Activated effector memory CD4-positive, alpha-beta T cell treated with anti-CD3 and anti-CD28 coated beads, Interleukin-2, amount 50 U/mL, for 16 hours (primary cell): ENCODE measurements around the gene ACRBP.
"Not testable (repeated sequence)": the region's sequence is repeated elsewhere in the genome, so short reads cannot be mapped to it uniquely, and the experiment has no call there.

Experiments
- DNase-seq: peaks from one replicate; pipeline ENCODE4 v3.0.0-alpha.2; 2020

The ACRBP gene

DNA sequence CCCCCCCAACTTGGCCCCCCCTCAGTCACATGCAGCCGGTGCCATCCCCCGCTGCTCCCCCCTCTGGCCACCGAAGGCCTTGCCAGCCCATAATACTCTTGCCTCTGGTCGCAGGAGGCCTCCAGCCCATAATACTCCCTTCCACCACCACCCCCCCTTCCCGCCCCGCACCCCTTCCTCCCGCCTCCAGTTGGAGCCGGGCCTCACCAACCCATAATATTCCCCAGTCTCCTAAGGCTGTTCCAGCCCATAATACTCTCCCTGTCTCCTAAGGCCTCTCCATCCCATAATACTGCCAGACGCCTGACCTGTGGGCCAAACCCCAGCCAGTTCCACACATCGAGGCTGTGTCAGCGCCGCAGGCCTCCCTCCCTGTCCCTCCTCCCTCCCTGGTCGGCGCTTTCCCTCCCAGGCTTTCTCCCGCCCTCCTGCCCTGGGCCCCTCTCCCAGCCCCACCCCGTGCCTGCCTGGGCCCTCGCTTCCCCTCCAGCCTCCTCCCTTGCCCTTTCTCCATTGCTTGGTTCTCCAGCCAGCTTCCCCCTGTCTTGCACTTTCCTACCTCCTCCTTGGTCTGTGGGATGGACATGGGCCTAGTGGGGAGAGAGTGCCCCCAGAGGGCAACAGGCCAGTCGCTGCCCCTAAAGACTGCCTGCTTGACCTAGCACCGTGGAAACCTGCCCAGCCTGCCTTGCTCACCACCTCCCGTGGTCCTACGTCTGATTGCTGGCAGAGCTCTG lies 33.3 kb downstream of the ACRBP start:
- peak; percentile 67 for DNase-seq

DNA sequence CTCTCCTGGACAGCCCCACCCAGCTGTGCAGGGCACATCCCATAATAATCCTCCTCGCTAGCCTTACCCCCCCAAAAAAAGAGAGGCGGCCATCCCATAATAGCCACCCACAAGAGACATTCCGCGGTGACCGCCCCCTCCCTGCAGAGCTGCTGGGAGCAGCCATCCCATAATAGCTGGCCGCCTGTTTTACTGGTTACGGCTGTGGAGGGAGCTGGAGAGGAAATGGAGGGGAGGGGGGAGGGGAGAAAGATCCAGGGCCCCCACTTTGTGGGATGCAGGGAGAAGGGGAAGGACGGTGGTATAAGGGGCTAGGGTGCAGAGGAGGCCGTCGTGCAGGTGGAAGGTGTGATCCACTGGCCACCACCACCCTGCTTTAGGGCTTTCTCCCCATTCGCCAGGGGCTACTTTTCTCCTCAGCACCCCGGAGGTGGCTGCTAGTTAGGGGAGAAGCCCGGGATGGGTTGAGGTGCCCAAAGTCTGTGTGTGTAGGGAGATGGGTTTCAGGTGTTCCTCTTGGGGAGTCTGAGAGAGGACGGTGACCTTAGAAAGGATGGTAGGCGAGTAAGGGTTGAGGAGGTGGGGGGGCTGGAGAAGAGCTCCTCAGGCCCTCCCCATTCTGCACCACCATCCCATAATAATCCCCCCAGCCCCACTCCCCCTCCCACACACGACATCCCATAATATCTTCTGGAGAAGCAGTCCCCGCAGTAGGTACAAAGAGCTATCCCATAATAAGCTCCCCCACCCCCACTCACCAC lies 34.0 kb downstream of the ACRBP start:
- no peak for DNase-seq

DNA sequence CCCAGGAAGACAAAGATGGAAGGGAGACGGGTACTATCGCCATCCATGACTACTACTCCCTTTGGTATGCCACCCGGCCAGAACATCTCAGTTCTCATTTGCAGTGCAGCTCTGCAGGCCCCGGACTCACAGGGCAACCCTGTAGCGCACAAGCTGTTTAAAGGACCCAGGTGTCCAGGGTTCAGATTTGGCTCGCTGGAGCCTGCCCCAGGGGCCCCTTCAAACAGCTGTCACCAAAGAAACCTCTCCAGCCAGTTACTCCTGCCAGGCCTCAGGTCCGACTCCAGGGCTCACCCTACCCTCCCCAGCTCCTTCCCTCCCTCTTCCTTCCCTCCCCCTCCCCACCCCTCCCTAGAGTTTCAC lies 34.6 kb downstream of the ACRBP start:
- no peak for DNase-seq

DNA sequence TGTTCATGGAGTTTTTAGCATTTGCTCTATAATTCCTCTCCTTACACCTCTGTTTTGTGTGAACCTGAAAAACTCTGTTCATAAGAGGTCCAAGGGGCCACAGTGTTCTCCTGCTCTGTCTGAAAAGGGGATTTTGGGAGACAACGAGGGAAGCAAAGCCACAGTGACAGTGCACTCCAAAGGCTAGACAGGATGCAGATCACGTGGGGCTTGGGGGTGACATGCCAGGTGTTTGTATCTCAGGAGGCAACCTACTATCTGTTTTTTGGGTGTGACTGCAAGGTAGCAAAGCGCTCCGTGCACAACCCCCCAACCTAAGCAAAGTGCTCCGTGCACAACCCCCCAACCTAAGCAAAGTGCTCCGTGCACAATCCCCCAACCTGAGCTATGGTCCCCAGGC lies 35.0 kb downstream of the ACRBP start:
- peak; percentile 74 for DNase-seq

DNA sequence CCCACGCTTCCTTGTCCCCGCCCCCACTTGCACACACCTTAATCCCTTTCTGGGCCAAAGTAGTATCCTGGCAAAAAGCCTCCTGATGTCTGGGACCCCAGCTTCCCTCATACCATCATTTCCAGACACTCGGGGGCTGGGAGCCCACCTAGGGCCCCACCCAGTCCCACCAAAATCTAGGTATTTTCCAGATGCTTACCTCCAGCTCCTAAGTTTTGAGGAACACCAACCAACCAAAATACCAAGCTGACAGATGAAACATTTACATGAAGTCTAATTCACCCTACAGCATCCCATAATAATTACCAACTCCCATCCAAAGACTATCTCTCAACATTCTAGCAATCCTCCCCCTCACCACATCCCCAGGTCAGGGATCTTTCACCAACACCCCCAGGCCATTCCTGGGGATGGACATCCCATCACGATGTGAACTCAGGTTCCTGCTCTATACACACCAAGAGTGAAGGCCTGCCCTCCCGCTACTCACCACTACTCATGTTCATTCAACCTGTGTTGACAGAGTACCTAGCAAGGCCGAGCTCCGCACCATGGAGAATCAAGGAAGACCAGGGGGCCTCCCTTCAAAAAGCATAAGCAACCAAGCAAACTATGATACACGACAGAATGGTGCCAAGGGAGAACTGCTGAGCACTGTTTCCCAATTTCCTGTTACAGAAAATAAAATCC lies 38.5 kb downstream of the ACRBP start:
- peak; percentile 77 for DNase-seq

DNA sequence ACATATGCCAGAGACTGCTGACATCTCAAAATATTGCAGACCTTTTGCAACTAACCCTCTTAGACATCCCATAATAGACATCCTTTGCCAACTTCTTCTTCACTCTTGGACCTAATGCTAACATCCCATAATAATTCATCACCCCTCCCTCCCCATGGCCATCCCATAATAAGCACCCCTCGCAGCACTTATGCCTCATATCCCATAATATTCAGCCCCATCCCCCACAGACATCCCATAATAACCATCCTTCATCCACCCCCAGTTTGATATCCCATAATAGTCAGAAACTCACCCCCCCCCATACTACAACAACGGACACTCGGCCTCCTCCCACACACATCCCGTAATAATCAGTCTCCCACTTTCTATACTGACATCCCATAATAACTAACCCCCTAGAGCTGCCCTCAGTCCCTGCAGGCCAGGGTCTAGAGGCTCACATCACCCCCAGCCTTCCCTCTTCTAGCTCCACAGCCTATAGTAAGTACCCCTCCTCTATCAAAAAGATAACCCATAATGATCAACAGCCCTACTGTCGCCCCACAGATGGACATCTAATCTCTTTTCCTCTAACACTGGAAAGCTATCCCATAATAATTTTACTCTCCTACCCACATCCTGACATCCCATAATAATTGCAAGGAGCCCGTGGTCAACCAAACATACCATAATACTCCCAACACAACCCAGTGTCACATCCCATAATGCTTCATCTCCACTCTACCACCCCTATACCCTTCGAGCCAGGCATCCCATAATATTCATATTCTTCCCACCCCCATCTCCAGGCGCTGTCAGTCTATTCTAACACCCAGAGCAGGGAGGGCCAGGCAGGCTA lies 39.3 kb downstream of the ACRBP start:
- DNase-seq, result peak; percentile 88

DNA sequence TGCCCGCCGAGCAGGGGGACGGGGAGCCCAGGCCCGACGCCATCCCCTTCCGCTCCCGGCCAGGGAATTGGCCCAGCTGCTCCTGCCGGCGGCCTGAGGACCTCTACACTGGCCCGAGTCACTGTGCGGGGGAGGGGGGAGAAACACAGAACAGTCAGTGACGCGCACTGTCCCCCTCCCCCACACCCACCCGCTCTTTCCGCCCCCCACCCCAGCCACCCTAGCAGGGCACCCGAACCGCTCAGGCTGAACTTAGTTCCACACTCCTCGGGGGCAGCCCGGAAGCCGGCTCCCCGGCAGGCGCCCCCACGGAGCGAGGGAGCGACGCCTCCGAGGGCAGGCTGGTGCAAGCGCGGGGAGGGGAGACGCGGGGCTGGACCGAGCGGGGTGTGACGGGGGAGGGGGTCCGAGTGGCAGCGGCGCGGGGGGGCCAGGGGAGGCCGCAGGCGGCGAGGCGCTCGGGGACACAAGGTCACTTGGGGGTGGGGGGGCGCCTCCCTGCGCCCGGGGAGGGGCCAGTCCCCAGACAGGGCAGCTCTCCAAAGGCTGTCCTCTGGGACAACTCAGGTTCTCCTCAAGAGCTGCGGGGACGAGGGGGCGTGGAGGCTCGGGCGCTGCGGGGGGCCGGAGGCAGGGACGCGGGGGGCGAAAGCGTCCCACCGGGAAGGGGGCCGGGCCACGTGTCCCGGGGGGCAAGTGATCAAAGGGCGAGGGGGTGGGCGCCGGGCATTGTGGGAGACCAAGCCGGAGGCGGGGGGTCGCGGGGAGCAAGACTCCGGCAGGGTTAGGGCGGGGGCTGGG lies 40.7 kb downstream of the ACRBP start:
- DNase-seq, result peak; percentile 86

DNA sequence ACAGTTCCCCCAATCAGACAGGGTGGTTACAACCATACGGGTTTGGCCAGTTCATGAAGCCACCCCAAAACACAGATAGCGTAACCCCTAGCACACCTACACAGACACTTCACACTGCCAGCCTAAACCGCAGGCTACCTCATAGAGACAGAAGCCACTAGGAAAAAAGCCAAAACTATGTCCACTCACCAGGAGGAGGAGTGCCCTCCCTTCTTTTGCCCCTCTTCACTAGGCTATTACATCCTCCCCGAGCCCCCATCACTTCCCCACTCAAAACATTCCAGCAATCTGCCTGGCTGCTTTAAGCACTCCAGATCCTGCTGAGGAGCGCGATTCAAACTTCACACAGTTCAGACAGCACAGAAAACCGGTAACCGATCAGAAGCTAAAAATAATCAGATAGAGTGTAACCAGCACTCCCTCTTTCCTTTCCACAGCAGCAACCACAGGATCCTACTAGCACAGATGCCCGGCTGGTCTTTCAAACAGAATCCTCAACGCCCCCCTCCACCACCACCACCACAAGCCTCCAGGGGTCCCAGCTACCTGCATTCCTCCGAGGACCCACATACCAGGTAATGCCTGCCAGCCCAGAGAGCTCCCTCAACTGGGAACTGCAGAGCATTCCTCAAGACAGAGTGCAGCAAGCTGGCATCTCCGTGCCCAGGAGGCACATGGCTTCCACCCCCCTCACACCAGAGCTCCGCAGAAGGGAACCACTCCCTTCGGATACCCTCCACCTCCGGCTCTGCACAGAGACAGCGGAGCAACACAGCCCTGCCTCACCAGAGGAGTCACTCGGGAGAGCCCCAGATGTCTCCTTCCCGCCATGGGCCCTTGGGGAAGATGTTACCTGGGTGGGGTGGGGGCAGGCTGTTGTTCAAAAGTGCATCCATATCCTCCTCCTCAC lies 41.6 kb downstream of the ACRBP start:
- peak; percentile 74 for DNase-seq

DNA sequence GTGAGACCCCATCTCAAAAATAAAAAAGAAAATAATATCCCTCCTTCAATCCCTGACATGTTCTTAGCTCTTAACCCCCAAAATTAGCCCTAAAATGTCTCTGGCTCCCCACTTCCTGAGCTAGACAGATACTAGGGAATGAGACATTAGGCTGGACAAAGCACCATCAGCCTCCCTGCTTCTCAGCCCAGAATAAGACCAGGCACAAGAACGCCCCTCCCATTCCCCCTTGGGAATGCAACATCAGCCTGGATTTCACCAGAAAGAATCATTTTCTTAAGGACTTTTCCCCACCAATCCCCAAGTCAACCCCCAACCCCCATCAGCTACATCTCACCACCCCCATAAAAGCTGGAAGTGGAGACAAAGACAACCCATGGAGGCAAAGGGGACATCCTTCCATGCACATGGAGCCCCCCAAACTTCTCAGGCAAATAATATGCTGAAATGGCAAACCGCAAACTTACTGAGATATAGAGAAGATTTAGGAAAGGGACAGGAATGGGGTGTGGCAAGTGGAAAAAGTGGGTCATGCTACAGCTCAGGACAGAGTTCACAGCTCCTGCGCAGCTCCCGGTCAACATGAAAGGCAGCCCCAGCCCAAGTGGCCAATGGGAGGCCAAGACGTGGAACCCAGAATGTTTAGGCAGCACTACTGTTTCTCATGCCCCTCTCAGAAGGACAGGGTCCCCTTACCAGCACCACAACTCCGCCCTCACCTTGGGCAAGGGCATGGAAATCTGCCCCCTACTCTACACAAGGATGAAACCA lies 42.8 kb downstream of the ACRBP start:
- no peak for DNase-seq

DNA sequence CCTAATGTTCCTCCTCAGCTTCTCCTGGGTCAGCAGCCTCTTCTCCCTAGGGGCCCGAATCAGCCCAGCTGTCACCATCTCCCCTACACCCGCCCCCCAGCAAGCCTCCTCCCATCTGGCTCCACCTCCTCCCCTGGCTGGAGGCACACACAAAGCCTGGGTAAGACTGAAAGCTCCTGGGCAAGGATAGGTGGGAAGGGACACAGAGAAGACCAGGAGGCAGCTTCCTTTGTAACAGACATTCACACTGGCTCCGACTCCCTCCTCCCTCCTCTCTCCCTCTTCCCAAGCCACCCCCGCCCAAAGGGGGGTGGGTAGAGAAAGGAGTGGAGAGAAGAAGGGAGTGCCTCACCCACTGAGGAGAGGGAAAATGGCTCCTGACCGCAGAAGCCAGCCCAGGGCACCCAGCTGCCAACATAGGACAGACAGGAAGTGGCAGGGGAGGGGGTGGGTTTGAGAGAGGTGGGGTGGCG lies 44.1 kb downstream of the ACRBP start:
- DNase-seq, result peak; percentile 80

DNA sequence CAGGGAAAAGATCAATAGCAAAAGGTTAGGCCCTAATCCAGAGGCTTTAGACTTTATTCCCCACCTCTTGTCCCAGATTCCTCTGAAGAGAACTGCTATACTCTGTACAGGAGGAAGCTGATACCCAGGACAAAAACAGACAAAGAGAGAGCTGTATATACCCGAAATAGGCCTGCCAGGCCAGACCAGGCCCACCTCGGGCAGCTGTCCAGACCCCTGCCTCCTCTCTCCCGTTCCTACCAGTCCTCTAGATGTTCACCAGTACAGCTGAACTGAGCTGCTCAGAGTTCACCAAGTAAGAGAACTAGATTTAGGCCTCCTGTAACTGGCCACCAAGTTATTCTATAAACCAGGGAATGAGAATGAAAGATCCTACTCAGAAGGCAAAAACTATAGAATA lies 44.7 kb downstream of the ACRBP start:
- no peak for DNase-seq

DNA sequence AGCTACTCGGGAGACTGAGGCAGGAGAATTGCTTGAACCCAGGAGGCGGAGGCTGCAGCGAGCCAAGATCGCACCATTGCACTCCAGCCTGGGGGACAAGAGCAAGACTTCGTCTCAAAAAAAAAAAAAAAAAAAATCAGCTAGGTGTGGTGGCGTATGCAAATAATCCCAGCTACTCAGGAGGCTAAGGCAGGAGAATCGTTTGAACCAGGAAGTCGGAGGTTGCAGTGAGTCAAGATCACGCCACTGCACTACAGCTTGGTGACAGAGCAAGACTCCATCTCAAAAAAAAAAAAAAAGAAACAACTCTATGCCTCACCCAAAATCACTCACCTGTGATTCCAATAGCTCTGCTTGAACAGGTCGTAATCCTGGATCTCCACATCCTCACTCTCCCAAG lies 51.6 kb downstream of the ACRBP start:
- not testable (repeated sequence) for DNase-seq

DNA sequence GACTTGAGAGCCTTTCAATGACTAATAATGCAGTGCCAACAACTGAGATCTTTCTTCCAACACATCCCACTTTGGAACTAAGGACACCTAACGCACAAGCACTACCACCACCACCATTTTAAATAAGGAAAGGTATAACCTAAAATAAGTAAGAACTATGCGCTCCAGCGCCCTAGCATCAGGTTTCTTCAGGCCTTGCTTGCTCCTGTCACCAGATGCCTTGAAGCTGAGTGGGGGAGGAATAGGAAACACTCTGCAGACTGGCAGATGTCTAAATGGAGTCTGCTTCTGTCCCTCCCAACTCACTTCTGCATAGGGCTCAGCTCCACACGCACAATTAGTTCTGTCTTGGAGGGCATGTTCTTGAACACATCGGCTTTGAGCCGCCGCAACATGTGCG lies 55.1 kb downstream of the ACRBP start:
- DNase-seq, result no peak
